HG03521 (cell line): ENCODE measurements around the gene DSG1.
"Not testable (repeated sequence)": the region's sequence is repeated elsewhere in the genome, so short reads cannot be mapped to it uniquely, and the experiment has no call there.

Experiments
- ATAC-seq: cut with Tn5 transposase; IDR thresholded peaks from one replicate; pipeline ENCODE4 v1.9.1; 2021; ENCODE audit warnings: mild to moderate bottlenecking, moderate library complexity; ENCODE audit not compliant: unreplicated experiment

Gene DSG1

GRCh38 chr18:31329787-31330438 lies 12.0 kb downstream of the DSG1 start:
- no peak for ATAC-seq

DNA sequence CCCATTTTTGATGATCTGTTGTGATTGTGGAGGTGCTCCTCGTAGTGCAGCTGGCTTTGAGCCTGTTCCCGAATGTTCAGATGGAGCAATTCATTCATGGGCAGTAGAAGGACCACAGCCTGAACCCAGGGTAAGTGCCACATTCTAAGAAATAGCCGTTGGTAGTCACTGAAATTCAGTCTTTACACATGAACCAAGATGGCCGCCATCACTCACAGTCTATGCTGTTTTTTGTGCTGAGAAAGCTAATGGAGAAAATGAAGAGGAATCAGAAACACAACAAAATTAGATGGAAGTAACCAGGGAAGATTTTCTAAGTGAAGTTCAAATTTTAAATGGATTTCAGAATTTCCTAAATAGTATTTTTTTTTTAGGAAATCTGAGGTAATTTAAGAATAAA lies 25.5 kb downstream of the DSG1 start:
- no peak for ATAC-seq

GRCh38 chr18:31353336-31353735 lies 35.4 kb downstream of the DSG1 start:
- ATAC-seq = not testable (repeated sequence)

GRCh38 chr18:31354990-31355389 lies 37.0 kb downstream of the DSG1 start:
- ATAC-seq = no peak

GRCh38 chr18:31356025-31356424 lies 38.1 kb downstream of the DSG1 start:
- no peak for ATAC-seq

DNA sequence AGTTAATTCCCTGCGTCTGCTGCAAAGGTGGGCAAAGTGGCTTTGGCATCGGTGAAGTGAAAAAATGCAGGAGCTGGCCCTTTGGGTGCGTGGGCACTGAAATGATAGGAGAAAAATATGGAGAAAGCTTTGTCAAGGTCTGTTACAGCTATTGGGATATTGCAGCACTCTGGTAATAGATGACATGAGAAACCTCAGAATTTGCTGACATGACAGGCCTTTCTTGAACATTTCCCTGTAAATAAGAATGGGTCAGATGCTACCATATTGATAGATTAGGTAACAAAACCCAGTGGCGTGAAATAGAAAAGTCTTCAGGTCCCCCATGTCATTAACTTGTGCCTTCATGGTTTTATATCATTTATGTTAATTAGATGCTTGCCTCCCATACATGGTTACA lies 46.2 kb downstream of the DSG1 start:
- no peak for ATAC-seq

- no peak for ATAC-seq
These were observed 51.5 kb downstream of the DSG1 start for GRCh38 chr18:31369478-31369877.

- ATAC-seq = no peak
These were observed 54.0 kb downstream of the DSG1 start for GRCh38 chr18:31371989-31372388.

GRCh38 chr18:31373641-31374040 lies 55.7 kb downstream of the DSG1 start:
- no peak for ATAC-seq

- no peak for ATAC-seq
These were observed 58.5 kb downstream of the DSG1 start, which contains the start of gene DSG4 for GRCh38 chr18:31376477-31376876. Gene DSG4 (plus strand): TSS chr18:31376777. CDS start chr18:31376912, 135 bp downstream.

DNA sequence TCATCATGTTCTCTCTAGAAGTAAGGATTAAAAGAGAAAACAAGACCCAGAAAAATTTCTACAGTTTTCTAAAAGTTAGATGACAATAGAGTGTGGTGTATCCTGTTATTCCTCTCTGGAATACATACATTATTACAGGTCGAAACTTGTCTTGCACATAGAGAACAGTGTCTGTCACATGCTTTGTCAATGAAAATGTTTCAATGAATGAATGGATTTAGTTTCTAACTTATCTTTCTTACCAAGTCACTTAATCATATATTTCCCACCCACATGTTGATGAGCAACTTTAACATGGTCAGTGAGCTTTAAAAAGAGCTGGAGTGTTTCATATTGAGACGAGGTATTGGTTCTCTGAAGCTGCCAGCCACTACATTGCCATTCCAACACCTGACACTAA lies 63.0 kb downstream of the DSG1 start:
- ATAC-seq = no peak

GRCh38 chr18:31382107-31382506 lies 64.1 kb downstream of the DSG1 start:
- ATAC-seq = no peak

DNA sequence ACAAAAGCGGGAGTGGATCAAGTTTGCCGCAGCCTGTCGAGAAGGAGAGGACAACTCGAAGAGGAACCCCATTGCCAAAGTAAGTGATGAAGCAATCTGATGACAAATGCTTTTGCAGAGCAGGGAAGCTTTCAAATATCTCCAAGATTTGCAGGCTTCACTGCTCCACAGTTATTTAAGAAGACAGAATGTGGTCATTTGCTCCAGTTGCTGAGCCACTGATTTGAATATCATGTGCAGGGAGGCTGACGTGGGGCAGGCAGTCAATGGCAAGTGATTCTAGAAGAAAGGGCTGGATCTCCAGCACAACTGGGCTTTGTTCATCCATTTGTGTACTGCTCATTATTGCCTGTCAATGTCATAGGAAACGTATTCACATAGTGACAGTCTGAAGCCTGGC lies 68.8 kb downstream of the DSG1 start:
- ATAC-seq = no peak

DNA sequence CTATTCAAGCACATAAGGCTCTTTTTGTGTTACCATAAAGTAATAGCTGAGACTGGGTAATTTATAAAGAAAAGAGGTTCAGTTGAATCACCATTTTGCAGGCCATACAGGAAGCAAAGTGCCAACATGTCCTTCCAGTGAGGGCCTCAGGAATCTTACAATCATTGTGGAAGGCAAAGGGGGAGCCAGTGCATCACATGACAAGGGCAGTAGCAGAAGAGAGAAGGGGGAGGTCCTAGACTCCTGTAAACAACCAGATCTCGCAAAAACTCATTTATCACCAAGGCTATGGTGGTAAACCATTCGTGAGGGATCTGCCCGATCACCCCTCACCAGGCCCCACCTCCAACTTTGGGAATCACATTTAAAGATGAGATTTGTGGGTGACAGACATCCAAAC lies 75.3 kb downstream of the DSG1 start:
- ATAC-seq = no peak

- ATAC-seq = no peak
These were observed 79.0 kb downstream of the DSG1 start for GRCh38 chr18:31396796-31397612.

GRCh38 chr18:31398191-31398590 lies 80.2 kb downstream of the DSG1 start:
- no peak for ATAC-seq

GRCh38 chr18:31399306-31400032 lies 81.5 kb downstream of the DSG1 start:
- ATAC-seq = no peak

DNA sequence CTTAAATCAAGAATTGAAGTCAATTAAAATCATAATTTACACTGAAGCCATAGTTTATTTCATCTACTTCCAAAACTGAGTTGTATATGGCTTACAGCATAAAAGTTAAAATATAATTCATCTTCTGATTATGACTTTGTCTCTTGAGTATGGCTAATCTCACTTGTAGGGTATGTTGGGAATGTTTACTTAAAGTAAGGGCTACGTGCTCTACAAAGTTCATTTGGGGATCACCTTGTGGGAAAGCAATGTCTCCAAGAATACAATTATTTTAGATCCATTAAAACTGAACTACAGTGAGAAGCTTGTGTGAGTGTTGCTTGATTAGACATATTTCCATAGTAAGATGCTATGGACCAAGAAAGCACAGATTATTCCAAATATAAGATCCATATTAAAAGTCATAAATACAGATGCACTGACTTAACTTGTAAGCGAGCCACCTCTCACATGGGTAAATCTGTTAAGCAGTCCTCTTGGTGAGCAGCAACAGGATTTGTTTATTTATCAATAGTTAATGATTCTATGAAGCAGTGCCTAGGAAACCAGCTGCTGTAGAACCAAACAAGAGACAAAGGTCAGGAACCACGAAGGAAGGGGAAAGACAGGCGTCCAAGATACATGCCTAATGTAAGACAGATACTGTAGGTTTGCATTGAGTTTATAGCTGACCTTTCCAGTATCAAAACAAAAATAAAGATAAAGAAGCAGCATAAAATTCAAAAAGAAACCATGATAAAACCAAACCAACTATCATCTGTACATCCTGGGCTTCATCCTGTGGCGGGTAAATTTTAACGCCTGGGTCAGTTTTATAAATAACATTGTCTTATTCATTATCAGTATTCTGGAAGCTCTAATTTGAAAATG lies 83.4 kb downstream of the DSG1 start:
- ATAC-seq = no peak

- no peak for ATAC-seq
These were observed 84.0 kb downstream of the DSG1 start for GRCh38 chr18:31402026-31402373.

DNA sequence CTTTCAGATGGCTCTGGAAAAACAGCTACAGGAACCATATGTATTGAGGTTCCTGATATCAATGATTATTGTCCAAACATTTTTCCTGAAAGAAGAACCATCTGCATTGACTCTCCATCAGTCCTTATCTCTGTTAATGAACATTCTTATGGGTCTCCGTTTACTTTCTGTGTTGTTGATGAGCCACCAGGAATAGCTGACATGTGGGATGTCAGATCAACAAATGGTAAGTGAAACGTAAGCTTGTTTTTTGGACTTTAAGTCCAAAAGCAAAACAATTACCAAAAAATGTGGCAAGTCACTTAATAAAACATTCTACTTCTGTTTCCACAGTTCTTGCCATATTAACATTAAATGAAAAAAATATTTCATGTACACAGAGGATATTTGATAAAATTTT lies 85.4 kb downstream of the DSG1 start:
- no peak for ATAC-seq
